Heart left ventricle (tissue), 16 donors: ENCODE data around the gene GNA15. TPM values are rescaled to one million over a fixed set of nuclear protein-coding genes. Genes with fewer than 3 reads are reported as not detected.

Source experiments
- ATAC-seq, 4 donors: fragments of 200-7000 bp; cut with Tn5 transposase; one replicate each; pipeline ENCODE4 v1.9.1; 2020 to 2022; ENCODE audit warnings: moderate library complexity in 4 of 4, mild to moderate bottlenecking in 3 of 4, moderate number of reproducible peaks in 1 of 4
- DNase-seq, 5 donors: peaks; one replicate each; pipeline ENCODE4 v3.0.0-alpha.2; 2020
- H3K27ac ChIP-seq, 12 donors: fragments of 200-600 bp; sonication (generic) in 4 of 12; one replicate each; pipeline versions ENCODE4 v1.5.0 to v1.8.0; 2016 to 2022; ENCODE audit warnings: mild to moderate bottlenecking in 2 of 12
- H3K27me3 ChIP-seq, 9 donors: fragments of 200-600 bp; sonication (generic) in 2 of 9; one replicate each; pipeline versions ENCODE4 v1.5.1 to v1.8.0; 2016 to 2022; ENCODE audit warnings: mild to moderate bottlenecking in 3 of 9
- H3K36me3 ChIP-seq, 9 donors: fragments of 200-600 bp; sonication (generic) in 2 of 9; one replicate each; pipeline versions ENCODE4 v1.5.0 to v1.8.0; 2018 to 2022; ENCODE audit warnings: mild to moderate bottlenecking in 2 of 9
- H3K4me1 ChIP-seq, 12 donors: fragments of 200-600 bp; sonication (generic) in 4 of 12; one replicate each; pipeline versions ENCODE4 v1.5.0 to v1.8.0; 2016 to 2022; ENCODE audit warnings: mild to moderate bottlenecking in 3 of 12
- H3K4me3 ChIP-seq, 12 donors: fragments of 200-600 bp; sonication (generic) in 4 of 12; one replicate each; pipeline versions ENCODE4 v1.5.0 to v1.8.0; 2017 to 2022; ENCODE audit warnings: mild to moderate bottlenecking in 9 of 12, moderate library complexity in 4 of 12
- H3K9me3 ChIP-seq, 12 donors: fragments of 200-600 bp; sonication (generic) in 4 of 12; one replicate each; pipeline versions ENCODE4 v1.5.0 to v1.8.0; 2016 to 2022; ENCODE audit warnings: mild to moderate bottlenecking in 1 of 12
- CTCF ChIP-seq, 12 donors: fragments of 200-600 bp; sonication (generic) in 4 of 12; IDR thresholded peaks; one replicate each; pipeline versions ENCODE4 v1.5.0 to v1.8.0; 2018 to 2022; ENCODE audit warnings: antibody characterized with exemption in 12 of 12, mild to moderate bottlenecking in 5 of 12
- POLR2A ChIP-seq, 2 donors: fragments of 450-650 bp; IDR thresholded peaks; one replicate each; pipeline ENCODE4 v1.6.1; 2017; ENCODE audit warnings: antibody characterized with exemption in 2 of 2, mild to moderate bottlenecking in 2 of 2, moderate library complexity in 2 of 2
- WGBS, 4 donors: extraction: QIAGEN DNeasy Blood & Tissue Kit in 2 of 4; methylation state at CpG; one replicate each; pipeline versions ENCODE4 v1.1.5 to v1.1.7; 2013 to 2018; 5-methylcytosine and 5-hydroxymethylcytosine counted together
- intact Hi-C, 10 donors: fragments of 100-400 bp; cut with DNase I; formaldehyde crosslinking; loops; one replicate each; pipeline versions ENCODE4 v1.11.1 to v1.14.2; 2022
- polyA plus RNA-seq, 2 donors: library from polyadenylated mRNA; stranded (reverse); fragments of 200-250 nt; gene quantifications; one replicate each; pipeline ENCODE4 v1.2.3, GENCODE V29; 2013
- total RNA-seq, 9 donors: library from RNA; depleted of rRNA in 2 of 9; stranded (reverse); fragments of >200 nt in 2 of 9; fragmentation: NEBNext Ultra II Directional in 3 of 9; extraction: Animal tissue kit (Norgen Biotek cat#: 25700) in 3 of 9; gene quantifications; one replicate each; pipeline versions ENCODE4 v1.1.0 to v1.2.4, GENCODE V29; 2016 to 2023
- donor health status: ischemic (EF 13 %, LVEDD 7.1; RV severe dilation, severe dysfunction).
- donor health status: healthy with polysubstance abuse.
- donor health status: DM: no; HTN: yes; CAD: no.
- donor health status: DM: no; HTN: no; CAD: no.
- donor health status: ischemic (EF 25% LVEDD 6.9; RV normal size, moderate dysfunction).
- donor health status: ischemic (EF 25% LVEDD 5.7; RV mildly dilated, moderate dysfunction).
- donor health status: healthy.
- donor health status: DM: yes; HTN: yes; CAD: no.
- donor health status: ischemic (EF 35%, LVEDD 5.7; RV mildly dilated, moderate dysfunction).
- donor health status: nonischemic (EF 11% LVEDD 7.7; RV severe dilation, severe dysfunction).
- donor health status: DM: yes; HTN: yes; CAD: no.
- donor health status: PGD.
- donor health status: ischemic (EF 29% LVEDD 5.4; RV normal size, mild dysfunction).
- donor health status: nonischemic (EF 23%, LVEDD 6.1; RV moderate dilation, normal function).

The GNA15 gene
- total and polyA plus RNA-seq, 11 donors: 0.69 to 15.2 (median 1.7) TPM

GRCh38 chr19:3183721-3184641, 48.1 kb downstream of the GNA15 start:
- Histone ChIP-seq H3K27me3 (no peaks in the 10 kb centered on the region), H3K4me1 (peaks cover 3 to 63% (median 14%) of the 10 kb centered on the region in 12 donors), H3K4me3 (no peak overlapping the region), H3K9me3 (no peaks in the 10 kb centered on the region), H3K36me3 (peaks cover 0 to 5% (median 0%) of the 10 kb centered on the region in 9 donors), H3K27ac (no peak overlapping the region)
- intact Hi-C loops: no loop called here
- no peak for TF ChIP-seq POLR2A (IDR thresholded peaks at IDR 0.05)
- no peak for TF ChIP-seq CTCF (IDR thresholded peaks at IDR 0.05)
- ATAC-seq (no peak), DNase-seq (peak in 1 of 5 donors; percentile 6)
- 71 to 81% (median 74%) methylated on average over 13 of the region's 13 CpGs for WGBS, 4 donors

DNA sequence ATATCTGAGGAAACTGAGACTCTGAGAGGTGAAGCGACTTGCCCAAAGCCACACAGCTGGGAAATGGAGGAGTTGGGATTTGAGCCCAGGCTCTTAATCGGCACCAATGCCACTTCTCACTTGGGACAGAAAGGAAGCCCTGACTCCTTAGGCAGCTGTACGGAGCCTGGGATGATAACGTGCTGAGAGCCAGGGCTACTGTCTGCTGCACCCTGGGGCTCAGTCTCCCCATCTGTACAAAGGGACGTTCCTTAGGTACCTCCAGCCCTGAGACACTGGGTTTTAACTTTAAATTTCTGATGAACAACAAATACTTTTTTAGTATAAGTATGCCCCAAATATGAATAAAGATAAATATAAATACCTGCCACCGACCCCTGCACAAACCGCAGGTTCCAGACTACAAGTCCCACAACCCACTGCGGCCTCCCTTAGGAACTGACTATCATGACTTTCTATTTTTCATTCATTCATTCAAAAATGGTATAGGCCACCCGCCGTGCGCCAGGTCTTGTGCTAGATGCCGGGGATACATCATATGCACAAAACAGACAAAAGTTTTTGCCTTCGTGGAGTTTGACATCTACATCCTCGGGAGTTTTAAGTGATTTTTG, 49.1 kb downstream of the GNA15 start:
- Histone ChIP-seq H3K27ac (peak overlapping the region in 10 of 12 donors; percentile 82 to 95 (median 91)), H3K27me3 (no peaks in the 10 kb centered on the region), H3K4me1 (peaks cover 3 to 56% (median 14%) of the 10 kb centered on the region in 12 donors), H3K9me3 (no peaks in the 10 kb centered on the region), H3K4me3 (peak overlapping the region; percentile 22 to 100 (median 84)), H3K36me3 (peaks cover 0 to 6% (median 0%) of the 10 kb centered on the region in 9 donors)
- peak; percentile 39 to 62 (median 58) for ATAC-seq
- intact Hi-C loops: no loop called here
- WGBS, 4 donors: 13 to 15% (median 14%) methylated on average over 14 of the region's 14 CpGs
- peak in 4 of 5 donors; percentile 76 to 88 (median 80) for DNase-seq
- TF ChIP-seq POLR2A (IDR thresholded peaks at IDR 0.05): no peak

- ATAC-seq (peak; percentile 95 to 98 (median 96)), DNase-seq (peak; percentile 95 to 98 (median 95))
- H3K27me3 ChIP-seq: no peaks in the 10 kb centered on the region
- intact Hi-C loops: no loop called here
- peak within 1 kb of the TSS; percentile 64 to 95 (median 90) for H3K27ac ChIP-seq
- H3K4me1 ChIP-seq: peaks cover 3 to 55% (median 14%) of the 10 kb centered on the region in 12 donors
- H3K9me3 ChIP-seq: no peaks in the 10 kb centered on the region
- peak within 1 kb of the TSS; percentile 70 to 100 (median 86) for H3K4me3 ChIP-seq
- WGBS, 4 donors: 0 to 1% (median 0%) methylated on average over 32 to 69 of the region's 69 CpGs
- peaks cover 0 to 6% (median 0%) of the 10 kb centered on the region in 9 donors for H3K36me3 ChIP-seq
- TF ChIP-seq POLR2A (IDR thresholded peaks at IDR 0.05) (peak in 1 of 2 donors; percentile 39), CTCF (IDR thresholded peaks at IDR 0.05) (no peak)
Measured at GRCh38 chr19:3185461-3186159, 49.8 kb downstream of the GNA15 start, which contains the start of gene NCLN. NCLN (plus strand) TSS chr19:3185930; CDS start chr19:3186031, 101 bp downstream.

DNA sequence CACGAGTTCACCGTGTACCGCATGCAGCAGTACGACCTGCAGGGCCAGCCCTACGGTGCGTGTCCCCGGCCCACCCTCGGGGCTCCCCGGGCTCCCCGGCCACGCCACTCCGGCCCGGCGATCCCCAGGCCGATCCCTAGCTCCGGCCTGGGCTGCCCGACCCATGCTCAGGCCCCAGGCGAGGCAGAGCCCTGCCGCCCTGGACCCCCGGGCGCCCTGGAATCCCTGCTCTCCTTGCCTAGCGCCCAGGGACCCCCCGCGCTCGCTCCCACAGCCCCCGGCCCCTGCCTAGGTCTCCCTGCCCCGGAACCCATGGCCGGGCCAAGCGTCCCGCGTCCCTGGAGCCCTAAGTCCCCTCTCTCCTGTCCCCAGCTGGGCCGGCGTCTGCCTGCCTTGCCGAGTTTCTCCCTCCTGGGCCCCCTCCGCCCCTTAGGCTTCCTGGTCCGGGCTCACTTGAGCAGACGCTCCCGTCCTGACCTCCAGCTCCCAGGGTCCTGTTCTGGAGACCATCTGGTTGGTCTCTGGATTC, 50.4 kb downstream of the GNA15 start:
- whole genome bisulfite sequencing, 4 donors: 0 to 1% (median 1%) methylated on average over 8 to 38 of the region's 38 CpGs
- peak in 1 of 5 donors; percentile 31 for DNase-seq
- Histone ChIP-seq H3K27ac (peak overlapping the region; percentile 64 to 95 (median 90)), H3K36me3 (peaks cover 0 to 6% (median 0%) of the 10 kb centered on the region in 9 donors), H3K4me1 (peaks cover 3 to 50% (median 14%) of the 10 kb centered on the region in 12 donors), H3K4me3 (peak overlapping the region; percentile 70 to 100 (median 86)), H3K27me3 (no peaks in the 10 kb centered on the region), H3K9me3 (no peaks in the 10 kb centered on the region)
- peak in 2 of 4 donors; percentile 22 to 33 for ATAC-seq
- TF ChIP-seq CTCF (IDR thresholded peaks at IDR 0.05): no peak
- TF ChIP-seq POLR2A (IDR thresholded peaks at IDR 0.05): no peak
- intact Hi-C loops: no loop called here
